GM10248 (cell line): Measurements from ENCODE around the gene MGAT4B.

Source experiments
- CTCF ChIA-PET: fragments of 300-600 bp; sonication (Branson Sonifier 250); formaldehyde crosslinking; extraction: SDS; loops from one replicate; lab custom pipeline; 2021; ENCODE audit warnings: antibody characterized with exemption; lab: Yijun Ruan, JAX
- POLR2A ChIA-PET: fragments of 350-650 bp; sonication (Branson Sonifier 250); formaldehyde crosslinking; extraction: SDS; loops from one replicate; lab custom pipeline; 2020; ENCODE audit warnings: antibody characterized with exemption; lab: Yijun Ruan, JAX
- DNase-seq: peaks from one replicate; pipeline ENCODE4 v3.0.0; 2012; ENCODE audit errors: extremely low spot score
- CTCF ChIP-seq: IDR thresholded peaks from 2 replicates; pipeline ENCODE4 v1.5.1; 2012; ENCODE audit warnings: mild to moderate bottlenecking, low read depth; ENCODE audit errors: extremely low read depth, missing control alignments, control extremely low read depth

MGAT4B gene

GRCh38 chr5:179817890-179818745 lies 11.5 kb upstream of the MGAT4B start:
- TF ChIP-seq CTCF = no peak
- CTCF ChIA-PET = interaction anchor here (1.3 to 1.7 kb wide), 4 partner anchors 16 to 56 kb away, joined by 3 to 7 read pairs (median 4); no protein-coding TSS in a partner anchor
- DNase-seq = no peak
- POLR2A ChIA-PET = interaction anchor here (0.7 kb wide), 1 partner anchor 68 kb away, joined by 3 read pairs; no protein-coding TSS in a partner anchor

GRCh38 chr5:179817470-179817840 lies 10.8 kb upstream of the MGAT4B start:
- POLR2A ChIA-PET = interaction anchor here (0.7 kb wide), 1 partner anchor 67 kb away, joined by 3 read pairs; no protein-coding TSS in a partner anchor
- CTCF ChIA-PET = interaction anchor here (1.4 to 1.7 kb wide), 3 partner anchors 15 to 22 kb away, joined by 3 to 7 read pairs (median 4); no protein-coding TSS in a partner anchor
- DNase-seq = no peak
- no peak for TF ChIP-seq CTCF

DNA sequence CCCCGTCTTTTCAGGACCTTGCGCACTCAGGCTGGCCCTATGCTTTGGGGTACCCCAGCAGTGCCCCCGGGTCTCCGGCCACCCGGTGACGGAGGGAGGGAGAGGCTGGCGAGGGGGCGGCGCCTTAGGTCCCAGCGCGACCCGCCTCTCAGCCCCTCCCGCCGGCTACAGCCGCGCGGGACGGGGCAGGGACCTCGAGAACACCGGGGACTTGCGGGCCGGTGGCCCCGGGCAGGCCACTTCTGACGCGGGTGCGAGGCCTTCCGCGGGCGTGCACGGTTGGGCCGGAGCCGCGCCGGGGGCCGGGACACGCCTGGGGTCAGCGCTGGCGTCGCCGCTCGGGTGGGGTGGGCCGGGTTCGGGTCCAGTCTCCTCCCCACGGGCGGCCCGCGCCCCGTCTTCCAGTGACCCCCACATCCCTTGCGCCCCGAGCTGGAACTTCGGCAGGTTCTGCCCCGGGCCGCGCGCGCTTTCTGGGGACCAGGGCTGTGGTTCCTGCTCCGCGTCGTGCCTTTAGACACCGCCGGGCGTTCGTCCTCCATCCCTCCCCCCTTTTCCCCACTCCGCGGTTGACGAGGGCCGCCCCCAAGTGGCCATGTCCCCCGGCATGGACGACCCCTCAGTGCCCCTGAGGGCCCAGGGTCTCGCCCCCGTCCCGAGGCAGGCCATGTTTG lies 10.3 kb upstream of the MGAT4B start:
- peak; percentile 44 for DNase-seq
- POLR2A ChIA-PET = no interaction called here
- peak; percentile 33 for TF ChIP-seq CTCF
- CTCF ChIA-PET = interaction anchor here (1.4 kb wide), 1 partner anchor 15 kb away, joined by 7 read pairs; no protein-coding TSS in a partner anchor

DNA sequence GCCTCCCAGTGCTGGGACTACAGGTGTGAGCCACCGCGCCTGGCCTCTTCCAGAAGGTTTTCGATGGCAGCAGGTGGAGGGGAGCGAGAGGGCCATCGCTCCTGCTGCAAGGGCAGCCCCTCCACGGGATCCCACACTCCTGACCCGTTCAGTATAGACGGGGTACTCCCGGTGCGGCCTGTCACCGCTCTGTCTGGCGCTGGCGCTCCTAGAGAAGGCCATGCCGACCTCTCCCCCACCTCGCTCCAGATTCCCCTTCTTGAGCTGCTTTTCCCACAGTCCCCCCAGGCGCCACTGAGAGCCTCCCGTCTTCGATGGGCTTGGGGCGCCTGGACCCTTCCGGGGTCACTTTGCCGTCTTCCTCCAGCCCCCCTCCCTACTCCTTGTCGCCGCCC lies 9.7 kb upstream of the MGAT4B start:
- ChIA-PET POLR2A (no interaction called here), CTCF (interaction anchor here (0.7 kb wide), 1 partner anchor 14 kb away, joined by 3 read pairs; no protein-coding TSS in a partner anchor)
- no peak for TF ChIP-seq CTCF
- DNase-seq = no peak

GRCh38 chr5:179815491-179816249 lies 9.0 kb upstream of the MGAT4B start:
- DNase-seq = no peak
- ChIA-PET CTCF (interaction anchor here (0.7 to 1.7 kb wide), 2 partner anchors 13 to 14 kb away, joined by 3 to 4 read pairs; no protein-coding TSS in a partner anchor), POLR2A (no interaction called here)
- TF ChIP-seq CTCF = no peak

- CTCF ChIA-PET = interaction anchor here (1.5 to 1.7 kb wide), 3 partner anchors 12 to 136 kb away, joined by 4 to 5 read pairs (median 4); no protein-coding TSS in a partner anchor
- DNase-seq = no peak
- POLR2A ChIA-PET = no interaction called here
- no peak for TF ChIP-seq CTCF
Observed at GRCh38 chr5:179814090-179814489, 7.4 kb upstream of the MGAT4B start.
